RWPE2 (cell line): ENCODE measurements around the gene CMIP.
A peak's percentile ranks its signal among the peaks of the same experiment; 100 is the strongest.

ENCODE experiments used
- ATAC-seq: fragments of 200-7000 bp; cut with Tn5 transposase; 3 replicates; pipeline ENCODE4 v1.9.1; 2021; ENCODE audit warnings: low read depth
- DNase-seq: peaks from one replicate; pipeline ENCODE4 v3.0.0-alpha.2; 2020; ENCODE audit warnings: low spot score
- H3K27ac ChIP-seq: fragments of 450-650 bp; 2 replicates; pipeline ENCODE4 v1.5.1; 2017; ENCODE audit warnings: mild to moderate bottlenecking; ENCODE audit not compliant: poor library complexity, severe bottlenecking
- H3K27me3 ChIP-seq: fragments of 250-450 bp; sonication (Bioruptor Pico); 2 replicates; pipeline ENCODE4 v1.5.1; 2021; ENCODE audit warnings: mild to moderate bottlenecking, moderate library complexity; ENCODE audit not compliant: insufficient read depth, poor library complexity, severe bottlenecking
- H3K36me3 ChIP-seq: fragments of 250-450 bp; sonication (Bioruptor Pico); 2 replicates; pipeline ENCODE4 v1.5.1; 2020; ENCODE audit warnings: low read depth, mild to moderate bottlenecking, moderate library complexity
- H3K4me1 ChIP-seq: fragments of 250-450 bp; sonication (Bioruptor Pico); 2 replicates; pipeline ENCODE4 v1.5.1; 2021; ENCODE audit warnings: mild to moderate bottlenecking, moderate library complexity; ENCODE audit not compliant: insufficient read depth, poor library complexity, severe bottlenecking
- H3K4me3 ChIP-seq: fragments of 250-450 bp; sonication (Bioruptor Pico); 2 replicates; pipeline ENCODE4 v1.5.1; 2021; ENCODE audit warnings: mild to moderate bottlenecking, moderate library complexity; ENCODE audit not compliant: severe bottlenecking
- H3K9me3 ChIP-seq: fragments of 250-450 bp; sonication (Bioruptor Pico); 2 replicates; pipeline ENCODE4 v1.5.1; 2021; ENCODE audit warnings: mild to moderate bottlenecking, moderate library complexity; ENCODE audit not compliant: severe bottlenecking
- CTCF ChIP-seq: fragments of 450-650 bp; IDR thresholded peaks from one replicate; pipeline ENCODE4 v1.5.1; 2017; ENCODE audit warnings: mild to moderate bottlenecking, moderate library complexity; ENCODE audit not compliant: poor library complexity, severe bottlenecking

The CMIP gene

DNA sequence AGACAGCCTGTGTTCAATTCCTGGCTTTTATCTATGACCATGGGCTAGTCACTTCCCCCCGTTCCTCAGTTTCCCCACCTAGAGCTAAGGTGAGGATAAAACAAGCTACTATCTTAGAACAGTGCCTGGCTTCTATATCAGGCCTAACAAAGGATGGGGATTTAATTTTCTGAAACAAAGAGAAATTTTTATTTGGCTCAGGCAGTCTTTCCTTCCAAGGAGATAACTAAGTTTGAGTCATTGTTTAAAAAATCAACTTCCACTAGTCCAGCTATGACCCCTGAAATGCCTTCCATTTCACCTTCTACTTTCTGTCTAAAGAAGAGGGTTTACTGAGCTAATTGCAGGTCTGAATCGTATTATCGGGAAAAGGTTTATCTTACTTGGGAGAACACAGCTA lies 99.0 kb downstream of the CMIP start:
- no peak for TF ChIP-seq CTCF
- Histone ChIP-seq H3K4me3 (no peak overlapping the region), H3K27me3 (no peaks in the 10 kb centered on the region), H3K4me1 (peaks cover 33% of the 10 kb centered on the region), H3K27ac (peak overlapping the region; percentile 6), H3K9me3 (no peaks in the 10 kb centered on the region), H3K36me3 (peaks cover 19% of the 10 kb centered on the region)
- ATAC-seq: no peak
- no peak for DNase-seq

GRCh38 chr16:81544261-81544660 lies 99.7 kb downstream of the CMIP start:
- peaks cover 37% of the 10 kb centered on the region for H3K4me1 ChIP-seq
- ATAC-seq: no peak
- no peaks in the 10 kb centered on the region for H3K9me3 ChIP-seq
- peaks cover 19% of the 10 kb centered on the region for H3K36me3 ChIP-seq
- no peak overlapping the region for H3K27ac ChIP-seq
- no peak for DNase-seq
- no peaks in the 10 kb centered on the region for H3K27me3 ChIP-seq
- H3K4me3 ChIP-seq: no peak overlapping the region
- TF ChIP-seq CTCF: no peak

DNA sequence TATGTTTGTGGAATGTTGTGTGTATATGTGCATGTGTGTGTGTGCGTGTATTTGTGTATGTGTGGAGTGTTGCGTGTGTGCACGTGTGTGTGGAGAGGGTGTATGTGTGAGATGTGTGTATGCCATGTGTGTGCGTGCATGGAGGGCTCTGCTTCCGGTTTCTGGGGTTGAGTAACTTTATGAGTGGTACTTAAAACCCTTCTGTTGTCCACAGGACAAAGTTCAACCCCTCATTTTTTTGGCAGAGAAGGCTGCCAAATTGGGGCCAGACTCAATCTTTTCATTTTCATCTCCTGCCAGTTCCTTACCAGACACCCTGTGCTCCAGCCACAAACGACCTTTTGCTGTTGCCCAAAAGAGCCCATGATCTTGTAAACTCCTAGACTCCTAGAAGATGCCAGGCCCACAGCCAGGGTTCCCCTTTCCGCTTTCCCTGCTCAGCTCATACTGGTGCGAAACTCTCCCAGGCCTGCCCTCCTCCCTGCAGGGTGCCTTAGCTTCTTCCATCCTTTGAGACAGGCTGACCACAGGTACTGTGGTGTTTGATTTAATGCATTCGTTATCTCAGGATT lies 100.2 kb downstream of the CMIP start:
- peak overlapping the region; percentile 6 for H3K27ac ChIP-seq
- H3K36me3 ChIP-seq: peaks cover 19% of the 10 kb centered on the region
- ATAC-seq (no peak), DNase-seq (no peak)
- H3K4me1 ChIP-seq: peaks cover 37% of the 10 kb centered on the region
- no peak for TF ChIP-seq CTCF
- H3K27me3 ChIP-seq: no peaks in the 10 kb centered on the region
- no peak overlapping the region for H3K4me3 ChIP-seq
- H3K9me3 ChIP-seq: no peaks in the 10 kb centered on the region

DNA sequence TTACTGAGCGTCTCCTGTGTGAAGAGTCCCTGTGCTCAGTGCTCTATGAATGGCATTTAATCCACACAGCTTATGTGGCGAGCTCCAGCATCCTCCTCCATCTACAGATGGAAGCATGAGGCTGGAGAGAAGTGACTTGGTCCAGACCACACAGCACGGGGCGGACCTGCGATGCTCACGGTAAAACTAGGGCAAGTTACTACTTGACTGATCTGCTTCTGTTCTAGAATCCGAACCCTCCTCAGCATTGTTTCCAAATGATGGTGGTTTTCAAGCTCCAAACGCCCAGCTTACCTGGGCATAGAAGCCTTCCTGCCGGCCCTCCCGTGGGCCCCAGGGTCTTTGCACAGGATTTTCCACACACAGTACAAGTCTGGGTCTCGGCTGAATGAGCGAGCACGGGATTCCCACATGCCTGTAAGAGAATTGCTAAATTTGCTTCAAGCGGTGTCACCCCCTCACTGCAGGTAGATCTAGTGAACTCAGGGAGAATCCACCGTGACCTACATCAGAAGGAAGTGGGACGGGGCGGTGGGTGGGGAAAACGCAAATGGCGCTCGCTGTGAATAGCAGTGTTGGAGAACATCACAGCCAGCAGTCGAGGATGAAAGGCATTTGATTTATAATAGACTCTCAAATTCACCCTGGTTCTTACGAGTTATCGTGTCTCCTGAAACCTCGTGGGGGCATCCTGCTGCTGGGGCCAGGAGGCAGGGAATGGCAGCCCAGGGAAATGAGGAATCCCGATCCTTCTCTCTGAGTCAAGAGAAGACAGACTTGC lies 101.1 kb downstream of the CMIP start:
- Histone ChIP-seq H3K27ac (no peak overlapping the region), H3K4me1 (peaks cover 45% of the 10 kb centered on the region), H3K27me3 (no peaks in the 10 kb centered on the region), H3K4me3 (no peak overlapping the region), H3K36me3 (peaks cover 19% of the 10 kb centered on the region), H3K9me3 (no peaks in the 10 kb centered on the region)
- DNase-seq: no peak
- TF ChIP-seq CTCF: no peak
- peak; percentile 30; the same call in 1 of the 3 replicates for ATAC-seq

DNA sequence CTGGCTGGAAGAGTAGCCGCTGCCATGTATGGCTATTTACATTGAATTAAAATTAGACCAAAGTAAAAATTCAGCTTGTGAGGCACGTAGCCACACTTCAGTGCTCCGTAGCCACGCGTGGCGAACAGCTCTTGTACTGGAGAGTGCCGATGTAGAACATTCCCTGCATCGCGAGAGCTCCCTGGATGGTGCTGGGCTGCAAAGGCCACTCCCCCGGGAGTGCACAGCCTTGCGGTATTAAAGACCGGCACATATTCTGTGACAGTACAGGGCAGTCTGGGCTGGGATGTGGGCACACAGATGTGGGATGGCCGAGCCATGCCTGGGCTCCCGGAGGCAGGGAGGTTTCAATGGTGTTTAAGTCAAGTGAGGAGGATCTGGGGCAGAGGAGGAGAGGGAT lies 102.2 kb downstream of the CMIP start:
- no peak for TF ChIP-seq CTCF
- Histone ChIP-seq H3K4me1 (peaks cover 47% of the 10 kb centered on the region), H3K9me3 (no peaks in the 10 kb centered on the region), H3K36me3 (peaks cover 19% of the 10 kb centered on the region), H3K4me3 (no peak overlapping the region), H3K27me3 (no peaks in the 10 kb centered on the region), H3K27ac (no peak overlapping the region)
- DNase-seq: no peak
- ATAC-seq: no peak
